Skeletal muscle satellite cell (primary cell): ENCODE results near the gene CDC45.
A peak's percentile ranks its signal among the peaks of the same experiment; 100 is the strongest.

Source experiments
- H3K27me3 ChIP-seq: 2 replicates; pipeline ENCODE4 v1.7.0; 2013; ENCODE audit warnings: low read length; ENCODE audit not compliant: control insufficient read depth, insufficient read depth
- H3K36me3 ChIP-seq: 2 replicates; pipeline ENCODE4 v1.7.0; 2013; ENCODE audit warnings: mild to moderate bottlenecking, control low read depth, low read length; ENCODE audit not compliant: insufficient read depth
- H3K4me1 ChIP-seq: 2 replicates; pipeline ENCODE4 v1.7.0; 2013; ENCODE audit warnings: low read length; ENCODE audit not compliant: control insufficient read depth, insufficient read depth
- H3K4me2 ChIP-seq: 2 replicates; pipeline ENCODE4 v1.7.0; 2013; ENCODE audit warnings: mild to moderate bottlenecking, low read length
- H3K4me3 ChIP-seq: 2 replicates; pipeline ENCODE4 v1.7.0; 2013; ENCODE audit warnings: low read length
- H3K9ac ChIP-seq: 2 replicates; pipeline ENCODE4 v1.7.0; 2013; ENCODE audit warnings: mild to moderate bottlenecking, low read depth, low read length, moderate library complexity
- H3K9me3 ChIP-seq: replicated peaks from 2 replicates; pipeline ENCODE4 v1.7.0; 2013; ENCODE audit warnings: mild to moderate bottlenecking, control low read depth, low read length

Gene CDC45

GRCh38 chr22:19522190-19522880, 42.6 kb downstream of the CDC45 start:
- Histone ChIP-seq H3K9me3 (no peaks in the 10 kb centered on the region), H3K9ac (no peak overlapping the region), H3K4me3 (peak overlapping the region; percentile 60), H3K4me2 (peak overlapping the region; percentile 87), H3K36me3 (no peaks in the 10 kb centered on the region), H3K4me1 (peaks cover 17% of the 10 kb centered on the region), H3K27me3 (peaks cover 27% of the 10 kb centered on the region)

GRCh38 chr22:19522881-19523239, 43.1 kb downstream of the CDC45 start:
- Histone ChIP-seq H3K4me1 (peaks cover 21% of the 10 kb centered on the region), H3K27me3 (peaks cover 27% of the 10 kb centered on the region), H3K36me3 (no peaks in the 10 kb centered on the region), H3K9ac (peak overlapping the region; percentile 9), H3K4me3 (peak overlapping the region; percentile 60), H3K9me3 (no peaks in the 10 kb centered on the region), H3K4me2 (peak overlapping the region; percentile 87)

- H3K27me3 ChIP-seq, result peaks cover 27% of the 10 kb centered on the region
- peak overlapping the region; percentile 9 for H3K9ac ChIP-seq
- H3K4me1 ChIP-seq, result peaks cover 25% of the 10 kb centered on the region
- H3K4me2 ChIP-seq, result peak overlapping the region; percentile 87
- H3K4me3 ChIP-seq, result peak overlapping the region; percentile 60
- H3K36me3 ChIP-seq, result no peaks in the 10 kb centered on the region
- H3K9me3 ChIP-seq, result no peaks in the 10 kb centered on the region
Measured at GRCh38 chr22:19523240-19524169, 43.8 kb downstream of the CDC45 start.

- Histone ChIP-seq H3K4me3 (peak within 1 kb of the TSS; percentile 60), H3K27me3 (peaks cover 27% of the 10 kb centered on the region), H3K9me3 (no peaks in the 10 kb centered on the region), H3K9ac (peak within 1 kb of the TSS; percentile 9), H3K36me3 (no peaks in the 10 kb centered on the region), H3K4me1 (peaks cover 25% of the 10 kb centered on the region), H3K4me2 (peak within 1 kb of the TSS; percentile 87)
Measured at GRCh38 chr22:19524170-19525115, 44.7 kb downstream of the CDC45 start, which contains the start of gene CLDN5. CLDN5 (minus strand) TSS chr22:19524410; CDS start chr22:19524255, 155 bp downstream.

- Histone ChIP-seq H3K4me2 (no peak overlapping the region), H3K4me3 (no peak overlapping the region), H3K4me1 (peaks cover 25% of the 10 kb centered on the region), H3K9me3 (no peaks in the 10 kb centered on the region), H3K36me3 (no peaks in the 10 kb centered on the region), H3K9ac (no peak overlapping the region), H3K27me3 (peaks cover 27% of the 10 kb centered on the region)
Measured at GRCh38 chr22:19525116-19525660, 45.5 kb downstream of the CDC45 start.

GRCh38 chr22:19525666-19526065, 45.9 kb downstream of the CDC45 start:
- H3K9me3 ChIP-seq, result no peaks in the 10 kb centered on the region
- H3K27me3 ChIP-seq, result peaks cover 31% of the 10 kb centered on the region
- no peak overlapping the region for H3K4me2 ChIP-seq
- H3K9ac ChIP-seq, result no peak overlapping the region
- no peaks in the 10 kb centered on the region for H3K36me3 ChIP-seq
- H3K4me1 ChIP-seq, result peaks cover 25% of the 10 kb centered on the region
- no peak overlapping the region for H3K4me3 ChIP-seq

- H3K9ac ChIP-seq, result no peak overlapping the region
- peaks cover 25% of the 10 kb centered on the region for H3K4me1 ChIP-seq
- H3K4me2 ChIP-seq, result no peak overlapping the region
- no peak overlapping the region for H3K4me3 ChIP-seq
- H3K27me3 ChIP-seq, result peaks cover 34% of the 10 kb centered on the region
- H3K36me3 ChIP-seq, result no peaks in the 10 kb centered on the region
- H3K9me3 ChIP-seq, result no peaks in the 10 kb centered on the region
Measured at GRCh38 chr22:19526076-19526701, 46.5 kb downstream of the CDC45 start.

GRCh38 chr22:19526702-19527111, 47.0 kb downstream of the CDC45 start:
- H3K9ac ChIP-seq, result no peak overlapping the region
- peaks cover 25% of the 10 kb centered on the region for H3K4me1 ChIP-seq
- H3K27me3 ChIP-seq, result peaks cover 34% of the 10 kb centered on the region
- H3K4me3 ChIP-seq, result no peak overlapping the region
- H3K36me3 ChIP-seq, result no peaks in the 10 kb centered on the region
- no peak overlapping the region for H3K4me2 ChIP-seq
- no peaks in the 10 kb centered on the region for H3K9me3 ChIP-seq

- Histone ChIP-seq H3K4me3 (no peak overlapping the region), H3K9me3 (no peaks in the 10 kb centered on the region), H3K9ac (no peak overlapping the region), H3K36me3 (no peaks in the 10 kb centered on the region), H3K4me1 (peaks cover 25% of the 10 kb centered on the region), H3K4me2 (peak overlapping the region; percentile 22), H3K27me3 (peaks cover 33% of the 10 kb centered on the region)
Measured at GRCh38 chr22:19527321-19527721, 47.6 kb downstream of the CDC45 start.

- no peaks in the 10 kb centered on the region for H3K36me3 ChIP-seq
- peaks cover 31% of the 10 kb centered on the region for H3K27me3 ChIP-seq
- no peaks in the 10 kb centered on the region for H3K9me3 ChIP-seq
- peak overlapping the region; percentile 22 for H3K4me2 ChIP-seq
- no peak overlapping the region for H3K4me3 ChIP-seq
- H3K9ac ChIP-seq, result no peak overlapping the region
- H3K4me1 ChIP-seq, result peaks cover 24% of the 10 kb centered on the region
Measured at GRCh38 chr22:19527861-19528417, 48.2 kb downstream of the CDC45 start.
